IMR-90 (cell line): Measurements from ENCODE around the gene CTBP1. TPM values are rescaled to one million over a fixed set of nuclear protein-coding genes. Genes with fewer than 3 reads are reported as not detected.
A peak's percentile ranks its signal among the peaks of the same experiment; 100 is the strongest.

Experiments used
- ATAC-seq: fragments of 200-7000 bp; cut with Tn5 transposase; 2 replicates; pipeline ENCODE4 v1.9.1; 2020; ENCODE audit warnings: low read depth, mild to moderate bottlenecking, moderate library complexity
- BruUV-seq: library from RNA; stranded (reverse); fragments of 400-500 nt; replicated peaks from 2 replicates; lab custom pipeline; 2021; lab: Mats Ljungman, UMichigan
- CTCF ChIA-PET: fragments of 300-600 bp; formaldehyde crosslinking; extraction: SDS; loops from one replicate; lab custom pipeline; 2021; ENCODE audit warnings: antibody characterized with exemption; lab: Yijun Ruan, JAX
- POLR2A ChIA-PET: fragments of 300-600 bp; sonication (Branson Sonifier 250); formaldehyde crosslinking; loops from one replicate; lab custom pipeline; 2022; ENCODE audit warnings: antibody characterized with exemption; ENCODE audit not compliant: unreplicated experiment; lab: Charles Lee
- DNase-seq: peaks from one replicate; pipeline ENCODE4 v3.0.0; 2013
- H2AFZ ChIP-seq: replicated peaks from 2 replicates; pipeline ENCODE3; 2013; ENCODE audit warnings: low read length, mild to moderate bottlenecking; ENCODE audit not compliant: poor library complexity
- H2AK5ac ChIP-seq: 2 replicates; pipeline ENCODE4 v1.6.1; 2013; ENCODE audit warnings: low read depth, low read length, inconsistent platforms
- H2AK9ac ChIP-seq: replicated peaks from 2 replicates; pipeline ENCODE3; 2013; ENCODE audit warnings: mild to moderate bottlenecking, low read depth, low read length, moderate library complexity; ENCODE audit not compliant: poor library complexity
- H2BK120ac ChIP-seq: 2 replicates; pipeline ENCODE4 v1.6.1; 2013; ENCODE audit warnings: low read depth, low read length, inconsistent platforms
- H2BK15ac ChIP-seq: 3 replicates; pipeline ENCODE4 v1.6.1; 2013; ENCODE audit warnings: low read depth, low read length, inconsistent platforms
- H2BK20ac ChIP-seq: 2 replicates; pipeline ENCODE4 v1.6.1; 2013; ENCODE audit warnings: low read depth, mild to moderate bottlenecking, inconsistent platforms, low read length, moderate library complexity
- H2BK5ac ChIP-seq: 2 replicates; pipeline ENCODE4 v1.6.1; 2013; ENCODE audit warnings: mild to moderate bottlenecking, low read depth, low read length, inconsistent platforms; ENCODE audit not compliant: poor library complexity, severe bottlenecking
- H3K14ac ChIP-seq: replicated peaks from 2 replicates; pipeline ENCODE4 v1.6.1; 2013; ENCODE audit warnings: low read depth, low read length, inconsistent platforms
- H3K18ac ChIP-seq: 2 replicates; pipeline ENCODE4 v1.6.1; 2013; ENCODE audit warnings: low read depth, low read length, control low read depth
- H3K23ac ChIP-seq: 2 replicates; pipeline ENCODE4 v1.6.1; 2013; ENCODE audit warnings: low read depth, low read length, inconsistent platforms
- H3K27ac ChIP-seq: 2 replicates; pipeline ENCODE4 v1.5.1; 2013; ENCODE audit warnings: mild to moderate bottlenecking, control low read depth, low read length; ENCODE audit not compliant: insufficient read depth
- H3K27me3 ChIP-seq: 2 replicates; pipeline ENCODE4 v1.6.1; 2013; ENCODE audit warnings: low read length; ENCODE audit not compliant: control insufficient read depth, insufficient read depth
- H3K36me3 ChIP-seq: 2 replicates; pipeline ENCODE4 v1.6.1; 2013; ENCODE audit warnings: low read length, mixed read lengths; ENCODE audit not compliant: control insufficient read depth, insufficient read depth
- H3K4ac ChIP-seq: 2 replicates; pipeline ENCODE4 v1.6.1; 2013; ENCODE audit warnings: low read depth, low read length, inconsistent platforms
- H3K4me1 ChIP-seq: 2 replicates; pipeline ENCODE4 v1.6.1; 2013; ENCODE audit warnings: low read length, mixed read lengths; ENCODE audit not compliant: control insufficient read depth, insufficient read depth
- H3K4me2 ChIP-seq: 2 replicates; pipeline ENCODE4 v1.6.1; 2013; ENCODE audit warnings: low read depth, mild to moderate bottlenecking, control low read depth, low read length, moderate library complexity
- H3K4me3 ChIP-seq: 2 replicates; pipeline ENCODE4 v1.5.1; 2013; ENCODE audit warnings: low read depth, mild to moderate bottlenecking, control low read depth, low read length, moderate library complexity; ENCODE audit not compliant: insufficient read depth
- H3K56ac ChIP-seq: 2 replicates; pipeline ENCODE4 v1.6.1; 2013; ENCODE audit warnings: low read length, inconsistent platforms; ENCODE audit not compliant: insufficient read depth; ENCODE audit errors: extremely low read depth
- H3K79me1 ChIP-seq, 2 experiments: 2 replicates each; pipeline ENCODE4 v1.6.1; 2013; ENCODE audit warnings: low read length in 2 of 2, inconsistent platforms in 1 of 2, low read depth in 1 of 2
- H3K9ac ChIP-seq: 2 replicates; pipeline ENCODE4 v1.6.1; 2013; ENCODE audit warnings: low read depth, low read length, control low read depth
- H3K9me1 ChIP-seq: 2 replicates; pipeline ENCODE4 v1.6.1; 2013; ENCODE audit warnings: low read length, inconsistent platforms; ENCODE audit not compliant: insufficient read depth
- H3K9me3 ChIP-seq: 2 replicates; pipeline ENCODE4 v1.6.1; 2013; ENCODE audit warnings: low read length; ENCODE audit not compliant: control insufficient read depth, insufficient read depth
- H4K20me1 ChIP-seq: 2 replicates; pipeline ENCODE4 v1.6.1; 2013; ENCODE audit warnings: low read length, inconsistent platforms; ENCODE audit not compliant: insufficient read depth
- H4K5ac ChIP-seq: 2 replicates; pipeline ENCODE4 v1.6.1; 2013; ENCODE audit warnings: mild to moderate bottlenecking, low read depth, low read length, control low read depth
- H4K8ac ChIP-seq, 2 experiments: 2 replicates each; pipeline ENCODE4 v1.6.1; 2013; ENCODE audit warnings: low read depth in 2 of 2, low read length in 2 of 2, control low read depth in 1 of 2, inconsistent platforms in 1 of 2
- H4K91ac ChIP-seq: 2 replicates; pipeline ENCODE4 v1.6.1; 2013; ENCODE audit warnings: low read depth, low read length, inconsistent platforms; ENCODE audit not compliant: insufficient read depth
- BHLHE40 ChIP-seq: fragments of 150-350 bp; IDR thresholded peaks from 2 replicates; pipeline ENCODE4 v1.6.1; 2016; ENCODE audit warnings: mild to moderate bottlenecking, low read depth, low read length
- CEBPB ChIP-seq: IDR thresholded peaks from 2 replicates; pipeline ENCODE4 v1.6.1; 2012; ENCODE audit warnings: low read depth, low read length, improper control_type of control experiment
- CHD1 ChIP-seq: IDR thresholded peaks from 2 replicates; pipeline ENCODE4 v1.6.1; 2012; ENCODE audit warnings: low read depth, low read length, improper control_type of control experiment
- ELK1 ChIP-seq: fragments of 150-350 bp; IDR thresholded peaks from 2 replicates; pipeline ENCODE4 v1.6.1; 2016; ENCODE audit warnings: low read depth, mild to moderate bottlenecking, low read length, moderate library complexity, borderline replicate concordance
- MAFK ChIP-seq: IDR thresholded peaks from 2 replicates; pipeline ENCODE4 v1.6.1; 2012; ENCODE audit warnings: low read depth, low read length, improper control_type of control experiment
- MXI1 ChIP-seq: IDR thresholded peaks from 2 replicates; pipeline ENCODE4 v1.6.1; 2012; ENCODE audit warnings: low read depth, mild to moderate bottlenecking, low read length, moderate library complexity, borderline replicate concordance
- NFE2L2 ChIP-seq: fragments of 150-350 bp; IDR thresholded peaks from 2 replicates; pipeline ENCODE4 v1.6.1; 2016; ENCODE audit warnings: low read depth, mild to moderate bottlenecking, low read length
- POLR2A ChIP-seq: IDR thresholded peaks from 2 replicates; pipeline ENCODE4 v1.6.1; 2012; ENCODE audit warnings: mild to moderate bottlenecking, low read depth, low read length
- RCOR1 ChIP-seq: IDR thresholded peaks from 2 replicates; pipeline ENCODE4 v1.6.1; 2012; ENCODE audit warnings: mild to moderate bottlenecking, low read length, improper control_type of control experiment; ENCODE audit not compliant: insufficient replicate concordance
- RFX5 ChIP-seq: IDR thresholded peaks from 2 replicates; pipeline ENCODE4 v1.8.0; 2012; ENCODE audit warnings: low read depth, mild to moderate bottlenecking, low read length, moderate library complexity
- SMC3 ChIP-seq: fragments of 150-350 bp; IDR thresholded peaks from 2 replicates; pipeline ENCODE4 v1.6.1; 2016; ENCODE audit warnings: low read depth, mild to moderate bottlenecking, antibody characterized with exemption, low read length, moderate library complexity
- USF2 ChIP-seq: fragments of 150-350 bp; IDR thresholded peaks from 2 replicates; pipeline ENCODE4 v1.6.1; 2017; ENCODE audit warnings: mild to moderate bottlenecking, antibody characterized with exemption, low read length, low read depth
- WGBS, 2 experiments: methylation state at CpG; one replicate each; pipeline versions ENCODE4 v1.1.5 to v1.1.7; 2013; ENCODE audit warnings: missing lambda C conversion rate in 2 of 2; ENCODE audit not compliant: insufficient read length in 1 of 2; ENCODE audit errors: extremely low coverage in 2 of 2; 5-methylcytosine and 5-hydroxymethylcytosine counted together
- dilution Hi-C: fragments of 300-500 bp; cut with HindIII; formaldehyde crosslinking; loops from one replicate; pipeline ENCODE4 v1.14.3; 2018; ENCODE audit warnings: low sequenced_read_pairs; ENCODE audit not compliant: unreplicated experiment
- in situ Hi-C: fragments of 300-500 bp; cut with MboI; formaldehyde crosslinking; loops from 3 replicates; pipeline ENCODE4 v1.14.3; 2019; ENCODE audit warnings: low sequenced_read_pairs, inconsistent platforms, mixed read lengths
- intact Hi-C: fragments of 100-400 bp; cut with micrococcal nuclease; formaldehyde crosslinking; loops from 2 replicates; pipeline ENCODE4 v1.10.0; 2022
- polyA plus RNA-seq, 3 experiments: library from polyadenylated mRNA; depleted of rRNA; stranded (reverse); fragments of >200 nt; gene quantifications; 2 replicates each; pipeline ENCODE4 v1.2.3, GENCODE V29; 2012; ENCODE audit warnings: low replicate concordance in 1 of 3
- total RNA-seq: library from RNA; depleted of rRNA; stranded (reverse); fragments of >200 nt; gene quantifications from 2 replicates; pipeline ENCODE4 v1.2.3, GENCODE V29; 2012

CTBP1 gene
- total and polyA plus RNA-seq, 2 of the 4 experiments (the other 2 are of a cell fraction): 147 to 212 TPM

DNA sequence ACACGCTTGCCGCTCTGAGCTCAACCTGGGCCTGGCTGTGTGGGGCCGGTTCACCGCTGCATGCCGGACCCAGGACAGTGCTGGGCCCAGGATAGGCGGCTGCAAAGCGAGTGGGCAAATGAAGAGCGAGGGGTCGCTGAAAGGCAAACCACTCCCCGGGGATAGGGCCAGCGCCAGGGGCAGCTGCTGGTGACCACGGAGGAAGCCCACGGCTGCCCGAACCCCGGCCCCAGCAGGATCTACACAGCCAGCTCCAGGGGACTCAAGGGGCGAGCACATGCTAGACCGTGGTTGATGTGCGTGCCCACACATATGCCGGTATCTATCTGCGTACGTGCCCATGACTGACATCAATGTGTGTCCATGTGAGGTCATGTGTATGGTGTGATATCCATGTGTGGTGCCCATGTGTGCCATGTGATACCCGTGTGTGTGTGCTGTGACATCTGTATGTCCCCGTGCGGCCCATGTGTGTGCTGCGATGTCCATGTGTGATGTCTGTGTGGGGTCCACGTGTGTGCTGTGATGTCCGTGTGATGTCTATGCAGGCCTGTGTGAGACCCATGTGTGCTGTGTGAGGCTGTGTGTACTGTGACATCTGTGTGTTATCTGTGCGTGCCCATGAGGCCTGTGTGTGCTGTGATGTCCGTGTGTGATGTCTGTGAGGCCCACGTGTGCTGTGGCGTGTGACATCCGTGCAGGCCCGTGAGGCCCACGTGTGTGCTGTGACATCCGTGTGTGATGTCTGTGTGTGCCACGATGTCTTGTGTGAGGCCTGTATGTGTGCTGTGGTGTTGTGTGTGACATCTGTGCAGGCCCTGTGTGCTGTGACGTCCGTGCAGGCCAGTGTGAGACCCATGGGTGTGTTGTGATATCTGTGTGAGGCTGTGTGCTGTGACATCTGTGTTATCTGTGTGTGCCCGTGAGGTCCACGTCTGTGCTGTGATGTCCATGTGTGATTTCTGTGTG is 24.8 kb downstream of the CTBP1 start:
- no peak overlapping the region for H3K23ac ChIP-seq
- peaks cover 18% of the 10 kb centered on the region for H3K9me1 ChIP-seq
- BruUV-seq: no TSS peak
- no peak for TF ChIP-seq POLR2A
- no peak for TF ChIP-seq CEBPB
- no peak for TF ChIP-seq NFE2L2
- no peak for TF ChIP-seq MXI1
- TF ChIP-seq SMC3: no peak
- TF ChIP-seq RFX5: no peak
- no peak for TF ChIP-seq CHD1
- no peak for TF ChIP-seq USF2
- TF ChIP-seq MAFK: no peak
- no peak for TF ChIP-seq RCOR1
- TF ChIP-seq BHLHE40: no peak
- no peak for TF ChIP-seq ELK1
- peaks cover 28 to 62% of the 10 kb centered on the region in 2 experiments for H3K79me1 ChIP-seq
- no peak overlapping the region for H3K4me2 ChIP-seq
- peak overlapping the region; percentile 49 for H2AFZ ChIP-seq
- no peaks in the 10 kb centered on the region for H3K27me3 ChIP-seq
- dilution Hi-C loops (no loop called here), intact Hi-C loops (no loop called here), in situ Hi-C loops (loop anchor here (5.0 kb wide), 1 partner anchor 57 kb away; no protein-coding TSS in a partner anchor)
- H3K9ac ChIP-seq: no peak overlapping the region
- no peaks in the 10 kb centered on the region for H3K9me3 ChIP-seq
- no peak overlapping the region for H2AK9ac ChIP-seq
- no peak overlapping the region for H4K8ac ChIP-seq
- peaks cover 28% of the 10 kb centered on the region for H4K20me1 ChIP-seq
- no peak overlapping the region for H3K18ac ChIP-seq
- H3K14ac ChIP-seq: no peak overlapping the region
- no peak overlapping the region for H4K91ac ChIP-seq
- H4K5ac ChIP-seq: no peak overlapping the region
- no peak overlapping the region for H3K56ac ChIP-seq
- H3K4me1 ChIP-seq: peaks cover 3% of the 10 kb centered on the region
- no peak overlapping the region for H3K27ac ChIP-seq
- H2BK15ac ChIP-seq: no peak overlapping the region
- no peak overlapping the region for H2BK120ac ChIP-seq
- H2AK5ac ChIP-seq: no peak overlapping the region
- no peak for ATAC-seq
- ChIA-PET POLR2A (no interaction called here), CTCF (no interaction called here)
- H2BK5ac ChIP-seq: no peak overlapping the region
- no peak overlapping the region for H2BK20ac ChIP-seq
- 97% methylated on average over 30 of the region's 40 CpGs; no CpG with 5 or more reads in 1 of the 2 experiments for WGBS, 2 experiments
- peaks cover 82% of the 10 kb centered on the region for H3K36me3 ChIP-seq
- no peak overlapping the region for H3K4ac ChIP-seq
- no peak for DNase-seq
- H3K4me3 ChIP-seq: no peak overlapping the region
